Skeletal muscle cell (primary cell): ENCODE results near the gene SLC16A4.

ENCODE experiments used
- DNase-seq: peaks from one replicate; pipeline ENCODE4 v3.0.0-alpha.2; 2010; ENCODE audit warnings: low read depth
- H3K4me3 ChIP-seq: 2 replicates; pipeline ENCODE4 v1.5.1; 2011; ENCODE audit warnings: low read depth, mild to moderate bottlenecking, control low read depth, low read length, moderate library complexity

Gene SLC16A4

GRCh38 chr1:110338309-110338885, 52.4 kb downstream of the SLC16A4 start:
- DNase-seq, result no peak
- H3K4me3 ChIP-seq, result peak overlapping the region; percentile 74

- peak overlapping the region; percentile 74 for H3K4me3 ChIP-seq
- no peak for DNase-seq
Observed at GRCh38 chr1:110337704-110338308, 53.0 kb downstream of the SLC16A4 start.

- no peak overlapping the region for H3K4me3 ChIP-seq
- no peak for DNase-seq
Observed at GRCh38 chr1:110336300-110337039, 54.4 kb downstream of the SLC16A4 start.

GRCh38 chr1:110335265-110335664, 55.6 kb downstream of the SLC16A4 start:
- no peak overlapping the region for H3K4me3 ChIP-seq
- DNase-seq, result no peak

GRCh38 chr1:110328700-110329099, 62.1 kb downstream of the SLC16A4 start:
- H3K4me3 ChIP-seq, result no peak overlapping the region
- DNase-seq, result no peak

- DNase-seq, result no peak
- no peak overlapping the region for H3K4me3 ChIP-seq
Observed at GRCh38 chr1:110328274-110328673, 62.6 kb downstream of the SLC16A4 start.

GRCh38 chr1:110326826-110327225, 64.0 kb downstream of the SLC16A4 start:
- no peak overlapping the region for H3K4me3 ChIP-seq
- no peak for DNase-seq

GRCh38 chr1:110324667-110325066, 66.2 kb downstream of the SLC16A4 start:
- H3K4me3 ChIP-seq, result no peak overlapping the region

GRCh38 chr1:110321846-110322245, 69.0 kb downstream of the SLC16A4 start:
- no peak overlapping the region for H3K4me3 ChIP-seq
- DNase-seq, result no peak

More at GRCh38 chr1:110324667-110325066, 66.2 kb downstream of the SLC16A4 start:
- DNase-seq, result no peak

GRCh38 chr1:110321045-110321444, 69.8 kb downstream of the SLC16A4 start:
- no peak for DNase-seq
- no peak overlapping the region for H3K4me3 ChIP-seq

GRCh38 chr1:110320168-110320518, 70.7 kb downstream of the SLC16A4 start:
- DNase-seq, result no peak
- no peak overlapping the region for H3K4me3 ChIP-seq

GRCh38 chr1:110319332-110320167, 71.3 kb downstream of the SLC16A4 start:
- no peak overlapping the region for H3K4me3 ChIP-seq
- DNase-seq, result no peak

GRCh38 chr1:110318046-110318445, 72.8 kb downstream of the SLC16A4 start:
- H3K4me3 ChIP-seq, result no peak overlapping the region
- no peak for DNase-seq

GRCh38 chr1:110316735-110317134, 74.1 kb downstream of the SLC16A4 start:
- DNase-seq, result no peak
- H3K4me3 ChIP-seq, result no peak overlapping the region
